Colonic mucosa (tissue), 4 donors: Measurements from ENCODE around the gene CCDC194. TPM values are rescaled to one million over a fixed set of nuclear protein-coding genes. Genes with fewer than 3 reads are reported as not detected.

Source experiments
- DNase-seq: peaks from one replicate; pipeline ENCODE4 v3.0.0-alpha.2; 2020
- H3K27ac ChIP-seq: fragments of 200-600 bp; one replicate; pipeline ENCODE4 v1.8.0; 2021
- H3K27me3 ChIP-seq: fragments of 200-600 bp; one replicate; pipeline ENCODE4 v1.8.0; 2021
- H3K36me3 ChIP-seq: fragments of 200-600 bp; one replicate; pipeline ENCODE4 v1.8.0; 2021
- H3K4me1 ChIP-seq: fragments of 200-600 bp; one replicate; pipeline ENCODE4 v1.8.0; 2021; ENCODE audit warnings: mild to moderate bottlenecking
- H3K4me3 ChIP-seq: fragments of 200-600 bp; one replicate; pipeline ENCODE4 v1.8.0; 2021
- H3K9ac ChIP-seq, 2 donors: one replicate each; pipeline ENCODE4 v1.7.0; 2013; ENCODE audit warnings: control low read depth in 2 of 2, low read depth in 2 of 2, low read length in 2 of 2
- H3K9me3 ChIP-seq: fragments of 200-600 bp; one replicate; pipeline ENCODE4 v1.8.0; 2021
- intact Hi-C: fragments of 100-400 bp; cut with DNase I; formaldehyde crosslinking; loops from one replicate; pipeline ENCODE4 v1.14.1; 2022
- total RNA-seq, 2 donors: library from RNA; stranded (reverse); fragmentation: NEBNext Ultra II Directional in 1 of 2; extraction: Animal tissue kit (Norgen Biotek cat#: 25700) in 1 of 2; gene quantifications; one replicate each; pipeline ENCODE4 v1.2.1, GENCODE V29; 2021
- TF ChIP-seq, protein P1 (sequence below): fragments of 200-600 bp; IDR thresholded peaks from one replicate; pipeline ENCODE4 v1.8.0; 2022; ENCODE audit warnings: antibody characterized with exemption, mild to moderate bottlenecking
- donor health status: healthy.
- donor health status: DM: no; HTN: no; CAD: no.
- donor health status: DM: no; HTN: no; CAD: no.

The CCDC194 gene
- total RNA-seq, 2 donors from 2014 or later: not detected

GRCh38 chr19:17359905-17360800, 33.8 kb downstream of the CCDC194 start:
- Histone ChIP-seq H3K4me3 (no peak overlapping the region), H3K27ac (no peak overlapping the region), H3K36me3 (no peaks in the 10 kb centered on the region), H3K9ac (no peak overlapping the region), H3K4me1 (no peaks in the 10 kb centered on the region), H3K9me3 (no peaks in the 10 kb centered on the region), H3K27me3 (no peaks in the 10 kb centered on the region)
- intact Hi-C loops: no loop called here
- TF ChIP-seq, protein P1, sequence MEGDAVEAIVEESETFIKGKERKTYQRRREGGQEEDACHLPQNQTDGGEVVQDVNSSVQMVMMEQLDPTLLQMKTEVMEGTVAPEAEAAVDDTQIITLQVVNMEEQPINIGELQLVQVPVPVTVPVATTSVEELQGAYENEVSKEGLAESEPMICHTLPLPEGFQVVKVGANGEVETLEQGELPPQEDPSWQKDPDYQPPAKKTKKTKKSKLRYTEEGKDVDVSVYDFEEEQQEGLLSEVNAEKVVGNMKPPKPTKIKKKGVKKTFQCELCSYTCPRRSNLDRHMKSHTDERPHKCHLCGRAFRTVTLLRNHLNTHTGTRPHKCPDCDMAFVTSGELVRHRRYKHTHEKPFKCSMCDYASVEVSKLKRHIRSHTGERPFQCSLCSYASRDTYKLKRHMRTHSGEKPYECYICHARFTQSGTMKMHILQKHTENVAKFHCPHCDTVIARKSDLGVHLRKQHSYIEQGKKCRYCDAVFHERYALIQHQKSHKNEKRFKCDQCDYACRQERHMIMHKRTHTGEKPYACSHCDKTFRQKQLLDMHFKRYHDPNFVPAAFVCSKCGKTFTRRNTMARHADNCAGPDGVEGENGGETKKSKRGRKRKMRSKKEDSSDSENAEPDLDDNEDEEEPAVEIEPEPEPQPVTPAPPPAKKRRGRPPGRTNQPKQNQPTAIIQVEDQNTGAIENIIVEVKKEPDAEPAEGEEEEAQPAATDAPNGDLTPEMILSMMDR: no peak
- DNase-seq: no peak

DNA sequence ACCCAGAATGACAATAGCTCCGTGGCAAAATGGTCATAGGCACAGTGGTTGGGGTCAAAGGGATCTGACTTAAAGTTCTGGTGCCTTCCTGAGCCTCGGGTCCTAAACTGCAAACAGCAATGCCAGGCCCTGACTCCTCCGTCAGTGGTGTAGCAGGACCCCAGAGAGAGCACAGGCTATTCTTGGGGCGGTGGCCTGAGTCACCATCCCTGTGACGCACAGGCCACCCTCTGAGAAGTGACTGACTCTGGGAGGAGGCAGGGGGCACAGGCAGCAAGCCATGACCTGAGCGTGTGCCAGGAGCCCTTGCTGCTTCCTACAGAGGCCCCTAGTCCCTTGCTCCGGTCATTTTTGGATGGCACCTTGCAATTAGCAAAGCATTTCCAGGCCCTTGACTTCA, 35.6 kb downstream of the CCDC194 start:
- Histone ChIP-seq H3K9me3 (no peaks in the 10 kb centered on the region), H3K36me3 (no peaks in the 10 kb centered on the region), H3K4me1 (no peaks in the 10 kb centered on the region), H3K27me3 (no peaks in the 10 kb centered on the region), H3K9ac (no peak overlapping the region), H3K27ac (no peak overlapping the region), H3K4me3 (no peak overlapping the region)
- TF ChIP-seq, protein P1: no peak
- intact Hi-C loops: no loop called here
- no peak for DNase-seq

GRCh38 chr19:17357724-17358123, 36.3 kb downstream of the CCDC194 start:
- no peak for DNase-seq
- no peaks in the 10 kb centered on the region for H3K36me3 ChIP-seq
- intact Hi-C loops: no loop called here
- no peaks in the 10 kb centered on the region for H3K9me3 ChIP-seq
- TF ChIP-seq, protein P1: no peak
- no peaks in the 10 kb centered on the region for H3K27me3 ChIP-seq
- H3K4me3 ChIP-seq: no peak overlapping the region
- H3K9ac ChIP-seq: no peak overlapping the region
- H3K27ac ChIP-seq: no peak overlapping the region
- no peaks in the 10 kb centered on the region for H3K4me1 ChIP-seq

- no peaks in the 10 kb centered on the region for H3K4me1 ChIP-seq
- no peak overlapping the region for H3K27ac ChIP-seq
- no peak overlapping the region for H3K9ac ChIP-seq
- H3K4me3 ChIP-seq: no peak overlapping the region
- no peak for DNase-seq
- no peaks in the 10 kb centered on the region for H3K27me3 ChIP-seq
- no peaks in the 10 kb centered on the region for H3K9me3 ChIP-seq
- intact Hi-C loops: no loop called here
- H3K36me3 ChIP-seq: no peaks in the 10 kb centered on the region
- TF ChIP-seq, protein P1: no peak
These were observed 36.8 kb downstream of the CCDC194 start for GRCh38 chr19:17357078-17357666.

GRCh38 chr19:17353386-17353785, 40.6 kb downstream of the CCDC194 start:
- intact Hi-C loops: no loop called here
- no peak overlapping the region for H3K4me3 ChIP-seq
- no peak for DNase-seq
- no peaks in the 10 kb centered on the region for H3K4me1 ChIP-seq
- no peaks in the 10 kb centered on the region for H3K36me3 ChIP-seq
- H3K9me3 ChIP-seq: no peaks in the 10 kb centered on the region
- no peaks in the 10 kb centered on the region for H3K27me3 ChIP-seq
- no peak overlapping the region for H3K27ac ChIP-seq
- H3K9ac ChIP-seq: no peak overlapping the region
- TF ChIP-seq, protein P1: no peak
